Tibial nerve (tissue), 4 donors: ENCODE data around the gene ADAMTS2. TPM values are rescaled to one million over a fixed set of nuclear protein-coding genes. Genes with fewer than 3 reads are reported as not detected.

Experiments
- DNase-seq, 2 donors: peaks; one replicate each; pipeline ENCODE4 v3.0.0-alpha.2; 2019; ENCODE audit warnings: low spot score in 2 of 2
- H3K27ac ChIP-seq, 4 donors: fragments of 200-600 bp; sonication (generic) in 3 of 4; one replicate each; pipeline ENCODE4 v1.5.1; 2017 to 2019; ENCODE audit warnings: mild to moderate bottlenecking in 1 of 4
- H3K27me3 ChIP-seq, 2 donors: fragments of 200-600 bp; sonication (generic) in 1 of 2; one replicate each; pipeline versions ENCODE4 v1.5.1 to v1.6.0; 2017 to 2019
- H3K36me3 ChIP-seq, 3 donors: fragments of 200-600 bp; sonication (generic); one replicate each; pipeline ENCODE4 v1.5.1; 2018 to 2019
- H3K4me1 ChIP-seq, 4 donors: fragments of 200-600 bp; sonication (generic) in 3 of 4; one replicate each; pipeline ENCODE4 v1.5.1; 2017 to 2019
- H3K4me3 ChIP-seq, 4 donors: fragments of 200-600 bp; sonication (generic) in 3 of 4; one replicate each; pipeline ENCODE4 v1.5.1; 2017 to 2019; ENCODE audit warnings: mild to moderate bottlenecking in 1 of 4, moderate library complexity in 1 of 4
- H3K9me3 ChIP-seq, 4 donors: fragments of 200-600 bp; sonication (generic) in 3 of 4; one replicate each; pipeline ENCODE4 v1.5.1; 2017 to 2019
- CTCF ChIP-seq, 5 experiments: fragments of 200-600 bp in 3 of 5; fragments of 450-650 bp in 2 of 5; sonication (generic) in 3 of 5; IDR thresholded peaks; one replicate each; pipeline ENCODE4 v1.5.1; 2016 to 2019; ENCODE audit warnings: antibody characterized with exemption in 5 of 5, mild to moderate bottlenecking in 3 of 5, moderate library complexity in 2 of 5
- EP300 ChIP-seq, 2 donors: sonication (generic); formaldehyde crosslinking; IDR thresholded peaks; one replicate each; pipeline ENCODE4 v1.6.1; 2017; ENCODE audit warnings: antibody characterized with exemption in 2 of 2, mild to moderate bottlenecking in 1 of 2
- POLR2A ChIP-seq, 2 donors: fragments of 450-650 bp; IDR thresholded peaks; one replicate each; pipeline ENCODE4 v1.6.1; 2017; ENCODE audit warnings: antibody characterized with exemption in 2 of 2, mild to moderate bottlenecking in 2 of 2, moderate library complexity in 2 of 2
- WGBS, 2 donors: methylation state at CpG; one replicate each; pipeline ENCODE4 v1.1.5; 2018; 5-methylcytosine and 5-hydroxymethylcytosine counted together
- total RNA-seq, 4 donors: library from RNA; depleted of rRNA; stranded (reverse); fragments of >200 nt; gene quantifications; one replicate each; pipeline ENCODE4 v1.1.0, GENCODE V29; 2016

ADAMTS2 gene
- total RNA-seq, 4 donors from 2014 or later: 23.2 to 58.8 (median 47.2) TPM

DNA sequence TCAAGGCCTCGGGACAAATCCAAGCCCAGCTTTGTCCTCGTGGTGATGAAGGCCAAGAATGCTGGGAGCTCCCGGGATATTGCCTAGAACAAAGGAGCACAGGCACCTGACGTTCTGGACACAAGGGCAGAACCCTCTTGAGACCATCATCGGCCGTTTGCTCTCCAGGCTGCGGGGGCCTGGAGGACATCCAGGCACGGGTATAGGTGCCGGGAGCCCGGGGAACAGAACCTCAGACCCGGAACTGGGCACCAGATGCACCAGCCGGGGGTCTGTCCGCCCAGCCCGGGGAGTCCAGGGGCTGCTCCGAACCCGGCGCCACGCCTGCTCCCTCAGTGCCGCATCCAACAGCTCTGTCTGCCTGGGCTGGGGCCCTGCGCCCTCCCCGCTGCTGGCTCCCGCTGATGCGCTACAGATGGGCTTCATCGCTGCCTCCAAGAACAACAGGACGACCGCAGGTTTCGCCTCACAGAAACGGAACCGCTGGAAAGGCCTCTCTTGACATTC, 88.0 kb downstream of the ADAMTS2 start:
- WGBS, 2 donors: 62 to 76% methylated on average over 26 to 29 of the region's 29 CpGs
- peak overlapping the region in 1 of 4 donors; percentile 11 for H3K4me3 ChIP-seq
- DNase-seq: no peak
- TF ChIP-seq EP300 (IDR thresholded peaks at IDR 0.05): peak in 1 of 2 donors; percentile 56
- TF ChIP-seq POLR2A (IDR thresholded peaks at IDR 0.05): no peak
- H3K36me3 ChIP-seq: no peaks in the 10 kb centered on the region
- H3K4me1 ChIP-seq: peaks cover 0 to 42% (median 3%) of the 10 kb centered on the region in 4 donors
- no peaks in the 10 kb centered on the region for H3K27me3 ChIP-seq
- H3K9me3 ChIP-seq: no peaks in the 10 kb centered on the region
- H3K27ac ChIP-seq: peak overlapping the region; percentile 56 to 83 (median 70)

- H3K36me3 ChIP-seq: no peaks in the 10 kb centered on the region
- peaks cover 0 to 42% (median 3%) of the 10 kb centered on the region in 4 donors for H3K4me1 ChIP-seq
- WGBS, 2 donors: 50 to 59% methylated on average over 23 of the region's 23 CpGs
- no peaks in the 10 kb centered on the region for H3K27me3 ChIP-seq
- no peak for DNase-seq
- H3K4me3 ChIP-seq: no peak overlapping the region
- TF ChIP-seq EP300 (IDR thresholded peaks at IDR 0.05): no peak
- TF ChIP-seq CTCF (IDR thresholded peaks at IDR 0.05): no peak
- no peak for TF ChIP-seq POLR2A (IDR thresholded peaks at IDR 0.05)
- H3K9me3 ChIP-seq: no peaks in the 10 kb centered on the region
- H3K27ac ChIP-seq: peak overlapping the region; percentile 43 to 83 (median 70)
Measured at GRCh38 chr5:179256328-179257175, 88.7 kb downstream of the ADAMTS2 start.

- no peak for DNase-seq
Measured at GRCh38 chr5:179255527-179256327, 89.5 kb downstream of the ADAMTS2 start.

GRCh38 chr5:179254638-179255271, 90.5 kb downstream of the ADAMTS2 start:
- Histone ChIP-seq H3K4me1 (peaks cover 0 to 42% (median 3%) of the 10 kb centered on the region in 4 donors), H3K36me3 (no peaks in the 10 kb centered on the region), H3K4me3 (no peak overlapping the region), H3K27ac (no peak overlapping the region), H3K9me3 (no peaks in the 10 kb centered on the region), H3K27me3 (no peaks in the 10 kb centered on the region)
- no peak for TF ChIP-seq POLR2A (IDR thresholded peaks at IDR 0.05)
- TF ChIP-seq CTCF (IDR thresholded peaks at IDR 0.05): no peak
- TF ChIP-seq EP300 (IDR thresholded peaks at IDR 0.05): no peak
- WGBS, 2 donors: 88 to 90% methylated on average over 5 of the region's 5 CpGs
- no peak for DNase-seq

More at GRCh38 chr5:179255527-179256327, 89.5 kb downstream of the ADAMTS2 start:
- no peak overlapping the region for H3K4me3 ChIP-seq
- H3K9me3 ChIP-seq: no peaks in the 10 kb centered on the region
- H3K27me3 ChIP-seq: no peaks in the 10 kb centered on the region
- no peaks in the 10 kb centered on the region for H3K36me3 ChIP-seq
- H3K27ac ChIP-seq: peak overlapping the region in 3 of 4 donors; percentile 34 to 83 (median 82)
- no peak for TF ChIP-seq EP300 (IDR thresholded peaks at IDR 0.05)
- no peak for TF ChIP-seq CTCF (IDR thresholded peaks at IDR 0.05)
- TF ChIP-seq POLR2A (IDR thresholded peaks at IDR 0.05): no peak
- 92 to 94% methylated on average over 15 of the region's 15 CpGs for WGBS, 2 donors
- H3K4me1 ChIP-seq: peaks cover 0 to 42% (median 3%) of the 10 kb centered on the region in 4 donors

GRCh38 chr5:179253730-179254129, 91.5 kb downstream of the ADAMTS2 start:
- H3K4me3 ChIP-seq: no peak overlapping the region
- peaks cover 0 to 33% (median 3%) of the 10 kb centered on the region in 4 donors for H3K4me1 ChIP-seq
- H3K9me3 ChIP-seq: no peaks in the 10 kb centered on the region
- H3K27ac ChIP-seq: no peak overlapping the region
- no peaks in the 10 kb centered on the region for H3K36me3 ChIP-seq
- DNase-seq: no peak
- TF ChIP-seq EP300 (IDR thresholded peaks at IDR 0.05) (no peak), POLR2A (IDR thresholded peaks at IDR 0.05) (no peak), CTCF (IDR thresholded peaks at IDR 0.05) (no peak)
- no peaks in the 10 kb centered on the region for H3K27me3 ChIP-seq
- 77 to 86% methylated on average over 5 of the region's 5 CpGs for WGBS, 2 donors
